OCI-LY1 (cell line): ENCODE results near the gene IL24.
A peak's percentile ranks its signal among the peaks of the same experiment; 100 is the strongest.

Experiments used
- H2AFZ ChIP-seq: fragments of 200-600 bp; sonication (generic), shearing (Covaris generic); 2 replicates; pipeline ENCODE4 v1.6.0; 2014; ENCODE audit warnings: antibody characterized with exemption, mild to moderate bottlenecking, low read length
- H3F3A ChIP-seq: fragments of 200-600 bp; sonication (generic), shearing (Covaris generic); 2 replicates; pipeline ENCODE4 v1.6.0; 2014; ENCODE audit warnings: mild to moderate bottlenecking, antibody characterized with exemption, low read length, moderate library complexity; ENCODE audit not compliant: insufficient read depth
- H3K27ac ChIP-seq: fragments of 200-600 bp; sonication (generic); 2 replicates; pipeline ENCODE4 v1.5.1; 2014; ENCODE audit warnings: low read length, mixed run types, mild to moderate bottlenecking, low read depth; ENCODE audit not compliant: poor library complexity, severe bottlenecking
- H3K27me3 ChIP-seq: fragments of 200-600 bp; sonication (generic); 2 replicates; pipeline ENCODE4 v1.6.0; 2014; ENCODE audit warnings: antibody characterized with exemption, mild to moderate bottlenecking, low read length, moderate library complexity; ENCODE audit not compliant: insufficient read depth
- H3K36me3 ChIP-seq: fragments of 200-600 bp; sonication (generic); 2 replicates; pipeline ENCODE4 v1.6.1; 2014; ENCODE audit warnings: mild to moderate bottlenecking, antibody characterized with exemption, low read length, moderate library complexity, mixed read lengths; ENCODE audit not compliant: insufficient read depth
- H3K4me1 ChIP-seq: fragments of 200-600 bp; sonication (generic); 2 replicates; pipeline ENCODE4 v1.5.1; 2014; ENCODE audit warnings: mild to moderate bottlenecking, low read length, moderate library complexity; ENCODE audit not compliant: insufficient read depth, severe bottlenecking
- H3K4me2 ChIP-seq: fragments of 200-600 bp; sonication (generic), shearing (Covaris generic); 2 replicates; pipeline ENCODE4 v1.6.1; 2014; ENCODE audit warnings: low read length
- H3K4me3 ChIP-seq: fragments of 200-600 bp; sonication (generic); 2 replicates; pipeline ENCODE4 v1.5.1; 2014; ENCODE audit warnings: low read length, low read depth, mild to moderate bottlenecking, mixed read lengths; ENCODE audit not compliant: poor library complexity, severe bottlenecking
- H3K79me2 ChIP-seq: fragments of 200-600 bp; shearing (Covaris generic); 2 replicates; pipeline ENCODE4 v1.6.1; 2016; ENCODE audit warnings: mixed run types, low read length, mixed read lengths; ENCODE audit not compliant: insufficient read depth
- H3K9ac ChIP-seq: fragments of 200-600 bp; sonication (generic), shearing (Covaris generic); 2 replicates; pipeline ENCODE4 v1.6.1; 2014; ENCODE audit warnings: mild to moderate bottlenecking, low read length, mixed read lengths
- H3K9me2 ChIP-seq: fragments of 200-600 bp; sonication (generic), shearing (Covaris generic); 2 replicates; pipeline ENCODE4 v1.6.1; 2014; ENCODE audit warnings: low read depth, mild to moderate bottlenecking, low read length, mixed read lengths
- H3K9me3 ChIP-seq: fragments of 200-600 bp; shearing (Covaris generic); 2 replicates; pipeline ENCODE4 v1.6.1; 2014; ENCODE audit warnings: low read length, mixed read lengths
- H4K20me1 ChIP-seq: fragments of 200-600 bp; sonication (generic), shearing (Covaris generic); 2 replicates; pipeline ENCODE4 v1.6.0; 2016; ENCODE audit warnings: mild to moderate bottlenecking, low read length; ENCODE audit not compliant: insufficient read depth
- EZH2 ChIP-seq: fragments of 200-600 bp; sonication (generic), shearing (Covaris generic); IDR thresholded peaks from 2 replicates; pipeline ENCODE4 v1.8.0; 2017; ENCODE audit warnings: borderline replicate concordance, mixed run types, mild to moderate bottlenecking, antibody characterized with exemption, low read length, moderate library complexity, mixed read lengths
- TF ChIP-seq, protein P1 (sequence below): fragments of 200-600 bp; sonication (generic), shearing (Covaris generic); IDR thresholded peaks from 2 replicates; pipeline ENCODE4 v1.5.1; 2017; ENCODE audit warnings: mild to moderate bottlenecking, antibody characterized with exemption, low read length, moderate library complexity, mixed read lengths

Gene IL24

DNA sequence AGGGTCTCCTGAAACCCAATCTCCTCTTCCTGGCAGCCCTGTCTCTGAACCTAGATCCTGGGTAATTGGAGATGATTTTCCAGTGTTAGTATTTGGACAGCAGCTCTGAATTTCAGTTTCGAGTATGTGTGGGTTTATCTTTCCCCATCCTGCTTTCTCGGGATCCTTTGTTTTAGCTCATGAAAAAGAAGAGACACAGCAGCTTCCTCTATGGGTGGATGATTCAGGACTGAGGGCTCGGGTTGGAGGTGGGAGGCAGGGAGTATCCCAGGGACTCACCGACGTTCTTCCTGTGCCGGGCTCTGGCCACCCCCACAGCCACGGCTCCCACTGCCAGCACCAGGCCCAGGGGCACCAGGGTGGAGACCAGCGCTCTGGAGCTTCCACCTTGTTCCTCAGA lies 34.9 kb downstream of the IL24 start:
- TF ChIP-seq EZH2: no peak
- TF ChIP-seq, protein P1, sequence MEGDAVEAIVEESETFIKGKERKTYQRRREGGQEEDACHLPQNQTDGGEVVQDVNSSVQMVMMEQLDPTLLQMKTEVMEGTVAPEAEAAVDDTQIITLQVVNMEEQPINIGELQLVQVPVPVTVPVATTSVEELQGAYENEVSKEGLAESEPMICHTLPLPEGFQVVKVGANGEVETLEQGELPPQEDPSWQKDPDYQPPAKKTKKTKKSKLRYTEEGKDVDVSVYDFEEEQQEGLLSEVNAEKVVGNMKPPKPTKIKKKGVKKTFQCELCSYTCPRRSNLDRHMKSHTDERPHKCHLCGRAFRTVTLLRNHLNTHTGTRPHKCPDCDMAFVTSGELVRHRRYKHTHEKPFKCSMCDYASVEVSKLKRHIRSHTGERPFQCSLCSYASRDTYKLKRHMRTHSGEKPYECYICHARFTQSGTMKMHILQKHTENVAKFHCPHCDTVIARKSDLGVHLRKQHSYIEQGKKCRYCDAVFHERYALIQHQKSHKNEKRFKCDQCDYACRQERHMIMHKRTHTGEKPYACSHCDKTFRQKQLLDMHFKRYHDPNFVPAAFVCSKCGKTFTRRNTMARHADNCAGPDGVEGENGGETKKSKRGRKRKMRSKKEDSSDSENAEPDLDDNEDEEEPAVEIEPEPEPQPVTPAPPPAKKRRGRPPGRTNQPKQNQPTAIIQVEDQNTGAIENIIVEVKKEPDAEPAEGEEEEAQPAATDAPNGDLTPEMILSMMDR: no peak
- Histone ChIP-seq H3K9ac (no peak overlapping the region), H3K36me3 (no peaks in the 10 kb centered on the region)

DNA sequence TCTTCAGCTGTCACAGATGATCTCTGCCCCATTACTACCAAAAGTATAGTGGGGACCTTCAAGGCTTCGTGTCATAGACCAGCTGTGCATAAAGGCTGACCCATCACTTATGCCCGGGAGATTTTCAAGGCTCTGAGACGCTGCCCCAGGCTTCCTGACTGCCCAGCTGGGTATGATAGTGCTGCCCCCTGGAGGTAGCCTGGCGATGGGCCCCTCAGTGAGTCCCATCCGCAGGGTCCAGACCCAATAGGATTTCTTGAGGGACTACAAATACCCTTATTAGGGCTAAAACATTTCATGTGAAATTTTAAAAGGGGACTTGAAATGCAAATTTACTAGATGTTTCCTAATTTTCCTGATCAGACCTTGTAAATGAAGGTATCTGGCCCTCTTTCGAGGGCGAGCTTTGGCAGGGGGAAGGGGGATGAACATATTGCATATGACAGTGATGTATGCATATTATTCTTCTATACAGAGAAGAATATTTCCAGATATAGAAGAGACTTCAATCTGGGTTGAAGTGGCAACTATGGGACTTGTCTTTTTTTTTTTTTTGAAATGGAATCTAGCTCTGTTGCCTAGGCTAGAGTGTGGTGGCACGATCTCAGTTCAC lies 36.2 kb downstream of the IL24 start:
- Histone ChIP-seq H3F3A (no peaks in the 10 kb centered on the region), H3K4me1 (peaks cover 16% of the 10 kb centered on the region), H3K27me3 (no peaks in the 10 kb centered on the region), H3K36me3 (no peaks in the 10 kb centered on the region), H3K9me2 (no peaks in the 10 kb centered on the region), H3K27ac (no peak overlapping the region), H4K20me1 (no peaks in the 10 kb centered on the region), H3K79me2 (no peaks in the 10 kb centered on the region), H3K9ac (no peak overlapping the region), H3K4me3 (no peak overlapping the region), H3K9me3 (no peaks in the 10 kb centered on the region), H3K4me2 (no peak overlapping the region), H2AFZ (no peak overlapping the region)
- TF ChIP-seq, protein P1: peak; percentile 93
- TF ChIP-seq EZH2: no peak

More for the DNA sequence above, 34.9 kb downstream of the IL24 start:
- Histone ChIP-seq H3K79me2 (no peaks in the 10 kb centered on the region), H3K4me1 (peaks cover 16% of the 10 kb centered on the region), H3K9me3 (no peaks in the 10 kb centered on the region), H2AFZ (no peak overlapping the region), H3F3A (no peaks in the 10 kb centered on the region), H3K27me3 (no peaks in the 10 kb centered on the region), H3K4me2 (no peak overlapping the region), H3K27ac (no peak overlapping the region), H4K20me1 (no peaks in the 10 kb centered on the region), H3K4me3 (no peak overlapping the region), H3K9me2 (no peaks in the 10 kb centered on the region)

DNA sequence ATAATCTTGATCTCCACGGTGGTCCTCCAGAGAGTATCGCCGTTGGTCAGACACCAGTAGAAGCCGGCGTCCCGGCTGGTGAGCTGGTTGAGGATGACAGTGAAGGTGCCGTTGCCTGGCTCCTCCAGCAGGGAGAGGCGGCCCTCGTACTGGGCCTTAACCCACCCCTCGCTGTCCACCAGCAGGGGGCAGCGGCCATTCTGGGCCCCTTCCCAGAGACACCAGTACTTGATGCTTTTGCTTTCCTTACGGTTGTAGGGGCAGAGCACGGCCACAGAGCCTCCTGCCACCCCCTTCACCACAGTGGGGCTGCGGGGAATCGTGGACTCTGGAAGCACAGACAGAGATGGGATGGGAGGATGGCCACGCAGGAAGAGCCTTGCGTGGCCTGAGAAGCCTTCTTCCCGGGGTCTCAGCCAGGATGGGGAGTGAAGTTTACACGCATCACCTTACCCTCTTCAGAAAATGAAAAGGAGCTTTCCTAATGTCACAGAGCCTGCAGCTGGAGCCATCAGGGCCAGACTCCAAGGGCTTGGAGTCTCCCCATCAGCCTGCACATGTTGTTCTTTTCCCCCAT lies 38.3 kb downstream of the IL24 start:
- H3K9me2 ChIP-seq: no peaks in the 10 kb centered on the region
- H3K27ac ChIP-seq: no peak overlapping the region
- H3K9ac ChIP-seq: no peak overlapping the region
- peaks cover 4% of the 10 kb centered on the region for H3K4me1 ChIP-seq
- no peaks in the 10 kb centered on the region for H3K27me3 ChIP-seq
- H3K4me2 ChIP-seq: no peak overlapping the region
- no peaks in the 10 kb centered on the region for H4K20me1 ChIP-seq
- H2AFZ ChIP-seq: no peak overlapping the region
- no peak overlapping the region for H3K4me3 ChIP-seq
- H3F3A ChIP-seq: no peaks in the 10 kb centered on the region
- no peaks in the 10 kb centered on the region for H3K9me3 ChIP-seq
- TF ChIP-seq, protein P1: peak; percentile 49; the same call in 1 of the 2 replicates
- no peak for TF ChIP-seq EZH2
- no peaks in the 10 kb centered on the region for H3K36me3 ChIP-seq
- no peaks in the 10 kb centered on the region for H3K79me2 ChIP-seq
